Measurements from ENCODE around the gene MRGPRX1.

Gene MRGPRX1

DNA sequence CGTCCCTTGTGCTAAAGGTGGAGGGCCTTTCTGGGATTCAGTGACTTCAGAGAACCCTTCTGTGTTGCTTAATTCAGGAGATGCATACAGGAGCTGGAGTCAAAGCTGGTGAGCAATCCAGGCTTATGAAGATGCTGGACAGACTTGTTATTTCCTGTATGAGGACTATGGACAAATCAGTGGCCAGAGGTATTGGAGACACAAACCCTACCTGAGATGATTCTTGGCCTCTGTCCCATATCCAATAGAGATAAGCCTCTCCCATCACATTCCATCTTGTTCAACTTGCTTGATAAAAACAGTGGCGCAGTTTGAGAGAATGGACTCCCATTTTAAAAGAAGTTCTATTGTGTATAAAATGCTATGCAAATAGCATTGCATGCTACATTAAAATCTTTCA lies at the start of gene MRGPRX1:
Gene MRGPRX1, minus strand, starts transcription at position 101 of the 400 bp plus-strand sequence. CDS start 4,630 bp downstream, outside the sequence.
- Histone ChIP-seq H3K27me3 (ENCODE audit: control insufficient read depth in 1 of 2, insufficient read depth in 2 of 2, low read length in 2 of 2) (no peaks in the 10 kb centered on the region), H3K36me3 (ENCODE audit: insufficient read depth, low read length) (no peaks in the 10 kb centered on the region), H3K4me3 (ENCODE audit: low read depth in 1 of 2, low read length in 2 of 2) (no peak within 1 kb of the TSS), H3K4me1 (ENCODE audit: insufficient read depth, low read length) (no peaks in the 10 kb centered on the region), H3K9ac (ENCODE audit: low read length) (no peak within 1 kb of the TSS), H3K27ac (ENCODE audit: low read depth, low read length) (no peak within 1 kb of the TSS), H3K9me3 (ENCODE audit: low read length) (no peaks in the 10 kb centered on the region)

DNA sequence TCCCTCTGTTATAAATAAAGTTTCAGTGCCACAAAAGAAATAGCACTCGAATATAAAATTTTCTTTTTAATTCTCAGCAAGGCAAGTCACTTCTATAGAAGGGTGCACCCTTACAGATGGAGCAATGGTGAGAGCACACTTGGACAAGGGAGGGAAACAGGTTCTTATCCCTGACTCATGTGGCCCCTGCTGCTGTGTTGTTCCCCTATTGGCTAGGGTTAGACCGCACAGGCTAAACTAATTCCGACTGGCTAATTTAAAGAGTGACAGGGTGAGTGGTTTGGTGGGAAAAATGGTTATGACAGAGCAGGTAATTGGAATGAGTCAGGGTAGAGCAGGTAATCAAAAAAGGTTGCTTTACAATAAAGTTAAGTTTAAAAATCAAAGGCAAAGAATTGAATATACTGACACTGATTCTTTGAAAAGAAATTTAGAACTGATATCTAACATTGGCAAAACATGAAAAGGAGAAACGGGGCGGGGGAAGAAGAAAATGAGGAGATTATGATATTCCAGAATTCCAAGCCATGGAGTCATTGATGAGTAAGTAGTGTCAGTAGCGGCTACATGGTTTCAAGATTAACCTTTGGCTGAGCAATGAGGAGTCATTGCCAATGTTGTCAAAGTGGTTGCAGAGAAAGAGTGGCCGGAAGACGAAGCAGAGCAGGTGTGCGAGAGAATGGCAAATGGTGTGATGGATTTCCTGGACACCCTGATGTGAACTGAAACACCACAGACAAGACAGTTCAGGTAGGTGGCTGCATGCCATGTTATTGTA lies 48.4 kb upstream of the MRGPRX1 start:
- H3K9ac ChIP-seq (ENCODE audit: low read length) = no peak overlapping the region
- no peaks in the 10 kb centered on the region for H3K4me1 ChIP-seq (ENCODE audit: insufficient read depth, low read length)
- no peak overlapping the region for H3K4me3 ChIP-seq (ENCODE audit: low read depth in 1 of 2, low read length in 2 of 2)
- H3K9me3 ChIP-seq (ENCODE audit: low read length) = no peaks in the 10 kb centered on the region
- H3K27ac ChIP-seq (ENCODE audit: low read depth, low read length) = no peak overlapping the region
- H3K36me3 ChIP-seq (ENCODE audit: insufficient read depth, low read length) = no peaks in the 10 kb centered on the region
- H3K27me3 ChIP-seq (ENCODE audit: control insufficient read depth in 1 of 2, insufficient read depth in 2 of 2, low read length in 2 of 2) = no peaks in the 10 kb centered on the region

DNA sequence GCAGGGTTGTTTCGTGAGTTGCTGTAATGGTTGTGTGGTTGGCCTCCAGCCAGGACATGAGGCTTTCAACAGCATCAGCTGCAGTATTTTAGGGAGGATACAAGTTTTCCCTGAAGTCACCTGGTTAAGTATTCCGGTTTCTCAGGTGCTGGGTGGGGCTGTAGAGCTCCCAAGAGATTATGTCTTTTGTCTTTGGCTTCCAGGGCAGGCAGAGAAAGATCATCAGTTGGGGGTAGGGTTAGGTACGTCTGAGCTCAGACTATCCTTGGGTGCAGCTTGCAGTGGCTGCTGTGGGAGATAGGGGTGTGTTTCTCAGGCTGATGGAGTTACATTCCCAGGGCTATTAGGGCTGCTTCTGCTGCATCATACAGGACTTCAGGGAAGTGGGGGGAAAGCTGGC lies 47.5 kb upstream of the MRGPRX1 start:
- Histone ChIP-seq H3K4me1 (ENCODE audit: insufficient read depth, low read length) (no peaks in the 10 kb centered on the region), H3K9me3 (ENCODE audit: low read length) (no peaks in the 10 kb centered on the region), H3K27me3 (ENCODE audit: control insufficient read depth in 1 of 2, insufficient read depth in 2 of 2, low read length in 2 of 2) (no peaks in the 10 kb centered on the region), H3K4me3 (ENCODE audit: low read depth in 1 of 2, low read length in 2 of 2) (no peak overlapping the region), H3K9ac (ENCODE audit: low read length) (no peak overlapping the region), H3K27ac (ENCODE audit: low read depth, low read length) (no peak overlapping the region), H3K36me3 (ENCODE audit: insufficient read depth, low read length) (no peaks in the 10 kb centered on the region)

DNA sequence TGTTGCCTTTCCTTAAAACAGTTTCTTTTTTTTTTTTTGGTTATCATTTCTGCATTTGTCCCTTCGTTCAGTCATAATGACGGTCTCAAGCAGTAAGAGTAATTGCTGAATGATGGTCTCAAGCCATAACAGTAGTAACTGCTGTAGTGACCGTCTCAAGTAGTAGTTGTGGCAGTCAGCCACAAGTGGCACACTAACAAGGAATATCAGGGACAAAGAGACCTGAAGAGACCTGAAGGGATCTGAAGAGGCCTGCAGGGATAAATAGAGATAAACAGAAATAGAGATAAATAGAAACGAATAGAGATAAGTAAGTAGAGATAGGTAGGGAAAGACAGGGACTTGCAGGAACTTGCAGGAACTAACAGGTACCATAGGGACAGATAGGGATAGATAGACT lies 42.7 kb upstream of the MRGPRX1 start:
- H3K4me3 ChIP-seq (ENCODE audit: low read depth in 1 of 2, low read length in 2 of 2) = no peak overlapping the region
- H3K9ac ChIP-seq (ENCODE audit: low read length) = no peak overlapping the region
- H3K4me1 ChIP-seq (ENCODE audit: insufficient read depth, low read length) = no peaks in the 10 kb centered on the region
- H3K9me3 ChIP-seq (ENCODE audit: low read length) = no peaks in the 10 kb centered on the region
- H3K27ac ChIP-seq (ENCODE audit: low read depth, low read length) = no peak overlapping the region
- no peaks in the 10 kb centered on the region for H3K27me3 ChIP-seq (ENCODE audit: control insufficient read depth in 1 of 2, insufficient read depth in 2 of 2, low read length in 2 of 2)
- no peaks in the 10 kb centered on the region for H3K36me3 ChIP-seq (ENCODE audit: insufficient read depth, low read length)

DNA sequence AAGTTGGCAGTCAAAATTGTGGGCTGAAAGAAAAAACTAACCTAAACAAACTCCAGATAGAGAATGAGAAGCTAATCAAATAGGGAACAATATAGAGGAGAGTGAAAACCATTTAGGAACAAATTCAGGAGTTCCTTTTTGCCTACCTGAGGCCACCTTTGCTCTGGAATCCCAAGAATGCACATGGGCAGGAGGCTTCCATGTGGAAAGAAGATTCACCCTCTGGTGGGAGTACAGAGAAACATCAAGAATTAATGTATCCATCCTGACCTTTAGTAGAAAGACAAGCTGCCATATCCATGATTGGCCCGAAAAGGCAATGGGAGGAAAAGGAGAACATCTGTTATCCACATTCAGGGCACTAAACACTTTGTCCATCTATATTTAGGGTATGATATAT lies 35.0 kb upstream of the MRGPRX1 start:
- Histone ChIP-seq H3K9me3 (ENCODE audit: low read length) (no peaks in the 10 kb centered on the region), H3K4me1 (ENCODE audit: insufficient read depth, low read length) (no peaks in the 10 kb centered on the region), H3K36me3 (ENCODE audit: insufficient read depth, low read length) (no peaks in the 10 kb centered on the region), H3K4me3 (ENCODE audit: low read depth in 1 of 2, low read length in 2 of 2) (no peak overlapping the region), H3K9ac (ENCODE audit: low read length) (no peak overlapping the region), H3K27me3 (ENCODE audit: control insufficient read depth in 1 of 2, insufficient read depth in 2 of 2, low read length in 2 of 2) (no peaks in the 10 kb centered on the region), H3K27ac (ENCODE audit: low read depth, low read length) (no peak overlapping the region)

DNA sequence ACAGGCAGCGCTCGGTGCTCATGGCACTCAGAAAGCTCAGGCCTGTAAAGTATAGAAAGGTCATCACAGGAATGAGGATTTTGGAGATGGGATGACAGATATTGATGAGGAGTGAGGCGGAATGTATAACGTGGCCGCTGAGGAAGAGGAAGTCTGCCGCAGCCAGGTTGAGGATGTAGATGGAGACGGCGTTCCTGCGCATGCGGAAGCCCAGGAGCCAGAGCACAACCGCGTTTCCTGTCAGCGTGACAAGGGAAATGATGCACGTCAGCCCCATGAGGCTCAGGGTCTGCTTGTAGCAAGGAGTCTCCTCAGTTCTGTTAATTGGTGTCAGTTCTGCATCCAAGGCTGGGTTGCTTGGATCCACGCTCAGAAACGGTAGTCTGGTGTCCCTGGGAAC lies 33.1 kb upstream of the MRGPRX1 start:
- no peaks in the 10 kb centered on the region for H3K9me3 ChIP-seq (ENCODE audit: low read length)
- H3K27ac ChIP-seq (ENCODE audit: low read depth, low read length) = no peak overlapping the region
- H3K4me1 ChIP-seq (ENCODE audit: insufficient read depth, low read length) = no peaks in the 10 kb centered on the region
- no peak overlapping the region for H3K4me3 ChIP-seq (ENCODE audit: low read depth in 1 of 2, low read length in 2 of 2)
- H3K27me3 ChIP-seq (ENCODE audit: control insufficient read depth in 1 of 2, insufficient read depth in 2 of 2, low read length in 2 of 2) = no peaks in the 10 kb centered on the region
- H3K36me3 ChIP-seq (ENCODE audit: insufficient read depth, low read length) = no peaks in the 10 kb centered on the region
- H3K9ac ChIP-seq (ENCODE audit: low read length) = no peak overlapping the region

DNA sequence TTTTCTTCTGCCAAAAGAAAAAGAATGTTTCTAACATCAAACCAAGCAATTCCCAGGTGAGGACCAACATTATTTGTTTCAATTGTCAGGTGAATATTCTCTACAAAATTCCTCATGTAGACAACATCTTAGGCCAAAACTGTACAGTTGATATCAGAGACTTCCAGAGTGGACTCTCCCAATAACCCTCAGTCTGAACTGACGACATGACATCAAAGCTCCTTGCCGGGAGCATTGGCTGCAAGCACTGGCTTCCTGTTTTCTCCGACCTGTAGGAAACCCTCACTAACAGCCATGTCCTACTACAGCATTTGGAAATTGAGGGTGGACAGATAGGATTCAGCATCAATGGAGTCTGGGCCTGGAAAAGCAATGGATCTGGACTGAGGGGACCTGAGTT lies 30.5 kb upstream of the MRGPRX1 start:
- Histone ChIP-seq H3K4me3 (ENCODE audit: low read depth in 1 of 2, low read length in 2 of 2) (no peak overlapping the region), H3K9ac (ENCODE audit: low read length) (no peak overlapping the region), H3K36me3 (ENCODE audit: insufficient read depth, low read length) (no peaks in the 10 kb centered on the region)

DNA sequence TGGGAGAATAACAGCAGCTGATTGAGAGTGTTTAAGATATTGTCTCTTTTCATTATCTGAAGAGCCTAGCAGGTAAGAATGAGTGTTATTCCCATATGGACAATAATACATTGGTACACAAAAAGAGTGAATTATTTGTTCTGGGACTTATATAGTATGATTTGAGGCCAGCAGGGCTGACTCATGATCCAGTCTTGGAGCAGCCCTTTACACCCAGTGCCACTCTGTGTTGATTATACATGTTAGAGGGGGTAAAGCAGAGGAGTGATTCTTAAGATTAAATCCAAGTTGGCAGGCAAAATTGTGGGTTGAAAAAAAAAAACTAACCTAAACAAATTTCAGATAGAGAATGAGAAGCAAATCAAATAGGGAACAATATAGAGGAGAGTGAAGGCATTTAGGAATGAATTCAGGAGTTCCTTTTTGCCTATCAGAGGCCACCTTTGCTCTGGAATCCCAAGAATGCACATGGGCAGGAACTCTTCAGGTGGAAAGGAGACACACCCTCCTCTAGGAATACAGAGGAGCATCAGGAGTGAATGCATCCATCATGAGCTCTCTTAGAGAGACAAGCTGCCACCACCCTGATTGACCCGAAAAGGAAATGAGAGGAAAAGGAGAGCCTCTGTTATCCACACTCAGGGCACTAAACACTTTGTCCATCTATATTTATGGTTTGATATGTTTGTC lies 19.2 kb upstream of the MRGPRX1 start:
- Histone ChIP-seq H3K4me3 (ENCODE audit: low read depth in 1 of 2, low read length in 2 of 2) (no peak overlapping the region), H3K36me3 (ENCODE audit: insufficient read depth, low read length) (no peaks in the 10 kb centered on the region), H3K4me1 (ENCODE audit: insufficient read depth, low read length) (no peaks in the 10 kb centered on the region), H3K27me3 (ENCODE audit: control insufficient read depth in 1 of 2, insufficient read depth in 2 of 2, low read length in 2 of 2) (no peaks in the 10 kb centered on the region), H3K9me3 (ENCODE audit: low read length) (no peaks in the 10 kb centered on the region), H3K27ac (ENCODE audit: low read depth, low read length) (no peak overlapping the region), H3K9ac (ENCODE audit: low read length) (no peak overlapping the region)

More for the DNA sequence above, 30.5 kb upstream of the MRGPRX1 start:
- H3K4me1 ChIP-seq (ENCODE audit: insufficient read depth, low read length) = no peaks in the 10 kb centered on the region
- H3K27me3 ChIP-seq (ENCODE audit: control insufficient read depth in 1 of 2, insufficient read depth in 2 of 2, low read length in 2 of 2) = no peaks in the 10 kb centered on the region
- no peaks in the 10 kb centered on the region for H3K9me3 ChIP-seq (ENCODE audit: low read length)
- H3K27ac ChIP-seq (ENCODE audit: low read depth, low read length) = no peak overlapping the region

DNA sequence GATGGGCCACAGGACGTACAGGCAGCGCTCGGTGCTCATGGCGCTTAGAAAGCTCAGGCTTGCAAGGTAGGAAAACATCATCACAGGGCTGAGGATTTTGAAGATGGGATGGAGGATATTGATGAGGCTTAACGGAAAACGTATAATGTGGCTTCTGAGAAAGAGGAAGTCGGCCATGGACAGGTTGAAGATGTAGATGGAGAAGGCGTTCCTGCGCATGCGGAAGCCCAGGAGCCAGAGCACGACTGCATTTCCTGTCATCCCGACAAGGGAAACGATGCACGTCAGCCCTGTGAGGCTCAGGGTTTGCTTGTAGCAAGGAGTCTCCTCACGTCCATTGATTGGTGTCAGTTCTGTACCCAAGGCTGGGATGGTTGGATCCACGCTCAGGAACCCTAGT lies 17.4 kb upstream of the MRGPRX1 start:
- H3K4me3 ChIP-seq (ENCODE audit: low read depth in 1 of 2, low read length in 2 of 2) = no peak overlapping the region

DNA sequence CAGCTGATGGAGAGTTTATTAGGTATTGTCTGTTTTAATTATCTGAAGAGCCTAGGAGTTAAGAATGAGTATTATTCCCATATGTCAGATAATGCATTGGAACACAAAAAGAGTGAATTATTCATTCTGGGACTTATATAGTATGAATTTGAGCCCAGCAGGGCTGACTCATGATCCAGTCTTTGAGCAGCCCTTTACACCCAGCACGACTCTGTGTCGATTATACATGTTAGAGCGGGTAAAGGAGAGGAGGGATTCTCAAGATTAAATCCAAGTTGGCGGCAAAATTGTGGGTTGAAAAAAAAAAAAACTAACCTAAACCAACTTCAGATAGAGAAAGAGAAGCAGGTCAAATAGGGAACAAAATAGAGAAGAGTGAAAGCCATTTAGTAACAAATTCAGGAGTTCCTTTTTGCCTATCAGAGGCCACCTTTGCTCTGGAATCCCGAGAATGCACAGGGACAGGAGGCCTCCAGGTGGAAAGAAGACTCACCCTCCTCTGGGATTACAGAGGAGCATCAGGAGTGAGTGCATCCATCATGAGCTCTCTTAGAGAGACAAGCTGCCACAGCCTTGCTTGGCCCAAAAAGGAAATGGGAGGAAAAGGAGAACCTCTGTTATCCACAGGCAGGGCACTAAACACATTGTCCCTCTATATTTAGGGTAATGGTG lies 3.1 kb downstream of the MRGPRX1 start:
- H3K27me3 ChIP-seq (ENCODE audit: control insufficient read depth in 1 of 2, insufficient read depth in 2 of 2, low read length in 2 of 2) = no peaks in the 10 kb centered on the region
- no peaks in the 10 kb centered on the region for H3K9me3 ChIP-seq (ENCODE audit: low read length)
- H3K4me3 ChIP-seq (ENCODE audit: low read depth in 1 of 2, low read length in 2 of 2) = no peak overlapping the region
- no peak overlapping the region for H3K9ac ChIP-seq (ENCODE audit: low read length)
- no peak overlapping the region for H3K27ac ChIP-seq (ENCODE audit: low read depth, low read length)
- H3K4me1 ChIP-seq (ENCODE audit: insufficient read depth, low read length) = no peaks in the 10 kb centered on the region
- H3K36me3 ChIP-seq (ENCODE audit: insufficient read depth, low read length) = no peaks in the 10 kb centered on the region

More for the DNA sequence above, 17.4 kb upstream of the MRGPRX1 start:
- Histone ChIP-seq H3K4me1 (ENCODE audit: insufficient read depth, low read length) (no peaks in the 10 kb centered on the region), H3K9ac (ENCODE audit: low read length) (no peak overlapping the region), H3K27me3 (ENCODE audit: control insufficient read depth in 1 of 2, insufficient read depth in 2 of 2, low read length in 2 of 2) (no peaks in the 10 kb centered on the region), H3K9me3 (ENCODE audit: low read length) (no peaks in the 10 kb centered on the region), H3K36me3 (ENCODE audit: insufficient read depth, low read length) (no peaks in the 10 kb centered on the region), H3K27ac (ENCODE audit: low read depth, low read length) (no peak overlapping the region)

DNA sequence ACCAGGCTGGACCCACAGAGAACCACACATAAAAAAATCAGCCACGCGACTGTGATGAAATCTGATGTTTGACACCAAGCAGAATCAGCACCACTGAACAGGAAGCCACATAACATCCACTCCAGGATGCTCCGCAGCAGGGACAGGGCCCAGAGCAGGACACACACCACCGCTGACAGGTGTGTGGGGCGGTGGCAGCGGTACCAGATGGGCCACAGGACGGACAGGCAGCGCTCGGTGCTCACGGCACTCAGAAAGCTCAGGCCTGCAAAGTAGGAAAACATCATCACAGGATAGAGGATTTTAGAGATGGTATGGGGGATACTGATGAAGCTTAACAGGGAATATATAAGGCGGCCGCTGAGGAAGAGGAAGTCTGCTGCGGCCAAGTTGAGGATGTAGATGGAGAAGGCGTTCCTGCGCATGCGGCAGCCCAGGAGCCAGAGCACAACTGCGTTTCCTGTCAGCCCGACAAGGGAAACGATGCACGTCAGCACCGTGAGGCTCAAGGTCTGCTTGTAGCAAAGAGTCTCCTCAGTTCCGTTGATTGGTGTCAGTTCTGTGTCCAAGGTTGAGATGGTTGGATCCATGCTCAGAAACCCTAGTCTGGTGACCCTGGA lies 4.9 kb downstream of the MRGPRX1 start:
- no peaks in the 10 kb centered on the region for H3K4me1 ChIP-seq (ENCODE audit: insufficient read depth, low read length)
- H3K9me3 ChIP-seq (ENCODE audit: low read length) = no peaks in the 10 kb centered on the region
- no peak overlapping the region for H3K27ac ChIP-seq (ENCODE audit: low read depth, low read length)
- H3K27me3 ChIP-seq (ENCODE audit: control insufficient read depth in 1 of 2, insufficient read depth in 2 of 2, low read length in 2 of 2) = no peaks in the 10 kb centered on the region
- H3K9ac ChIP-seq (ENCODE audit: low read length) = no peak overlapping the region
- no peaks in the 10 kb centered on the region for H3K36me3 ChIP-seq (ENCODE audit: insufficient read depth, low read length)
- H3K4me3 ChIP-seq (ENCODE audit: low read depth in 1 of 2, low read length in 2 of 2) = no peak overlapping the region

Data from muscle layer of colon (tissue), 2 donors.